ENCODE data around the gene EPB41L4A.
A peak's percentile ranks its signal among the peaks of the same experiment; 100 is the strongest.
"Not testable (repeated sequence)": the region's sequence is repeated elsewhere in the genome, so short reads cannot be mapped to it uniquely, and the experiment has no call there.

Gene EPB41L4A

DNA sequence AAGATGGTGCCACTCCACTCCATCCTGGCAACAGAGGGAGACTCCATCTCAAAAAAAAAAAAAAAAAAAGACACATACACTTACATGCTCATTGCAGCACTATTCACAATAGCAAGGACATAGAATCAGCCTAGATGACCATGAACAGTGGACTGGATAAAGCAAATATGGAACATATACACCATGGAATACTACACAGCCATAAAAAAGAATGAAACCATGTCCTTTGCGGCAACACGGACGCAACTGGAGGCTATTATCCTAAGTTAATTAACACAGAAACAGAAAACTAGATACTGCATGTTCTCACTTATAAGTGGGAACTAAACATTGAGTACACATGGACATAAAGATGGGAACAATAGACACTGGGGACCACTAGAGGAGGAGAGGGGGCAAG, 210.9 kb downstream of the EPB41L4A start:
- not testable (repeated sequence) for DNase-seq (ENCODE audit: low spot score)

- no peak for DNase-seq (ENCODE audit: low spot score)
Measured at GRCh38 chr5:112205846-112206245, 213.2 kb downstream of the EPB41L4A start.

- no peak for DNase-seq (ENCODE audit: low spot score)
Measured at GRCh38 chr5:112203229-112203628, 215.8 kb downstream of the EPB41L4A start.

DNA sequence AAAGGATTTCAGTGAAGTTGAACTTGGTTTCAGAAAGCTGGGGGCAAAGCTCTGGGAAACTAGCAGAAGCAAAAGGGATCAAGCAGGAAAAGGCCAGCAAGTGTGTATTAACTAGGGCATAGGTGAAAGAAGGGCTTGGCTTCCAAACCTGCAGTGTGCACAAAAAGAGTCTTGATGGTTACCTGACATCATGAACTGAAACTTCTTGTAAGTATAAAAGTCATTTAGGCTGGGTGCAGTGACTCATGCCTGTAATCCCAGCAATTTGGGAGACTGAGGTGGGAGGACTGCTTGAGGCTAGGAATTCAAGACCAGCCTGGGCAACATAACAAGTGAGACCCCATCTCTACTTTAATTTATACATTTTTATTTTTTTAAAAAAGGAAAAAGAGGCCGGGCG, 216.4 kb downstream of the EPB41L4A start:
- DNase-seq (ENCODE audit: low spot score) = no peak

GRCh38 chr5:112201141-112201540, 217.9 kb downstream of the EPB41L4A start:
- DNase-seq (ENCODE audit: low spot score) = peak; percentile 66

DNA sequence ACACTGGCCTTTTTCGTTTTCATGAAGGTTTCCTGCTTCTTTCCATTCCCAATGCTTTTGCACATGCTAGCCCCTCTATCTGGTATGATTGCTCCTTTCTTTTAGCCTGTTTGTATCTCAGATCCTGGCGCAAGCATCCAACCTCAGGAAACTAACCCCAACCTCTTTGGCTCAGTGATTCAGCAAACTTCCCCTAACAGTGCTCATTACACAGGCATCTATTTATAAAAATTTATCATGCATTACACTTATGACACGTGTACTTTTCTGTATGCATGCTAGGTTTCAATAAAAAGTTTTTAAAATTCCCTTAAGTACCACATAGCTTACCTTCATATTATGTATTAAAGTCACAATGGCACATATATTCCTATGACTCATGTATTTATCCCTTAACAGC, 218.9 kb downstream of the EPB41L4A start:
- DNase-seq (ENCODE audit: low spot score) = no peak

- no peak for DNase-seq (ENCODE audit: low spot score)
Measured at GRCh38 chr5:112196584-112196983, 222.5 kb downstream of the EPB41L4A start.

DNA sequence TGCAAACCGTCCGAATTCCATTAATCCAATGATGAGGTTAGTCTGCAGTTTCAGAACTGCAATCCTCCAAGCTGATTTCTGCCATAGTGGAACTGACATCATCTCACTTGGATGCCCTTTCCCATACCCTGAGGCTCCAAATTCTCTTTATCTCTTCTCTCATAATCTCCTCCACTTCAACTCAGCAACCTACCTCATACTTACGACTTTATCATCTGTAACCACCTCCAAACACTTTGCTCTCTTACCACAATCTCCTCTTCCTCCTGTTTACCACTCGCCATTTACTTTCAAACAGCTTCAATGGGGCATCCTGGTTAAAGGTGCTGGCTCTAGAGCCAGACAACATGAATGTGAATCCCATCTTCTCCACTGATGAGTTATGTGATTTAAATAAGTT, 223.2 kb downstream of the EPB41L4A start:
- DNase-seq (ENCODE audit: low spot score) = no peak

GRCh38 chr5:112192866-112193265, 226.2 kb downstream of the EPB41L4A start:
- DNase-seq (ENCODE audit: low spot score) = no peak

DNA sequence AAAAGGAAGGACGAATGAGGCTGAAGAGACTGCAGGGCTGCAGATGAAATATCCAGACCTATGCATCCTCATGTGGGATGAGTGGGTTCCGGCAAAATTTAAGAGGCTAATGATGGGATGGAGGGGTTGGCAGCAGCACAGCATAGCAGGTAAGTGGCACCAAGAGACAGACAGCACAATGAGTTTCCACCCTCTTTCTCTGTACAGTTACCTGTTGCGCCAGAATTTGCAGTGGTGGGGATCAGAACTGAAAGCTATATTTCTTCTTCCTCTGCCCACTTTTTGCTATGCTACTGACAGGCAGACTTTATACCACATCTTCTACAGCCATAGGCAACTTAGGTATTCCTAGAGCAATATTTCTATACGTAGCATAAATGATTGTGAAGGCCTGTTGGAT, 227.0 kb downstream of the EPB41L4A start:
- DNase-seq (ENCODE audit: low spot score) = no peak

DNA sequence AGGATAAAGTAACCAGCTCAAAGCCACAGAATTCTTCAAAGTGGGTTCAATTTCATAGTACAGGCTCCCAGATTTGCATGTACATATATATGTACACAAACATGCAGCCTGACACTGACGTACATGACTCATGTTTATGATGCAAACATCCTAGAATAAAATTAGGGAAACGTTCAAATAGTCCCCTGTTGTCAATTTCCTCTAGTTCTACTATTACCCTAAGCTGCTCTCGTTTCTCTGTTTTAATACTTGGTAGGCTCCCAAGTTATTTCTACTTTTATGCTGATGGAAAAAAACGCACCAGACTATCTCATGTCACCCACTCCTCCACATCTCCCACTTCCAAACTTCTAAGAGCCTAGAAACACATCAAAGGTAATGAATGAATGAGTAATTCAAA, 229.7 kb downstream of the EPB41L4A start:
- DNase-seq (ENCODE audit: low spot score) = no peak

- DNase-seq (ENCODE audit: low spot score) = peak; percentile 76
Measured at GRCh38 chr5:112186401-112186990, 232.6 kb downstream of the EPB41L4A start.

GRCh38 chr5:112183874-112184273, 235.2 kb downstream of the EPB41L4A start:
- DNase-seq (ENCODE audit: low spot score) = no peak

DNA sequence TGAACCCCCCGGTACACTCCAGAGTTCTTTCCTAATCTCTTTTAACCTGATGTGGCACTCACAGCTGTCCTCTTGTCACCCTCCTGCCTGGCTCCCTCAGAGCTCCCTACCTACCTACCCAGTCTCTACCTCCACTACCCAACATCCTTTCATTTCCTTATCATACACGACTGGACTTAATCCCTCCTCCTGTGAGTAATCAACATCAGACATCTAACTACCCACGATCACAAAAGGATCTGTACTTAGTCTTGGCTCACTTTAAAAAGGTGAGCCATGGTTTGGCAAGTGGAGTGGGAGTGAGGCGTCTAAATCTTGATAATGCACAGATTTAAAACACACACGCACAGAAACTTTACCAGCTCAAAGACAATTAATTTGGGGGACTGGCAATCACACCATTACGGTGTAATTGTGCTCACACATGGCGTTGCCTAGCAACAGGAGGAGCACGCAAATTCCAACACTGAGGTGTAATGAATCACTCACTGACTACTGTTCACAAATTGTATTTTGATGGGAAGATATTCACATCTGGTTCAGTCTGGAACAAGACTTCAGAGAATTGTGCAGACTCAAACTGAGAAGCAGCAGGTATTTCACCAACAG, 235.9 kb downstream of the EPB41L4A start:
- DNase-seq (ENCODE audit: low spot score) = no peak

- no peak for DNase-seq (ENCODE audit: low spot score)
Measured at GRCh38 chr5:112179290-112179689, 239.8 kb downstream of the EPB41L4A start.

GRCh38 chr5:112174959-112175594, 244.0 kb downstream of the EPB41L4A start:
- DNase-seq (ENCODE audit: low spot score) = peak; percentile 72

DNA sequence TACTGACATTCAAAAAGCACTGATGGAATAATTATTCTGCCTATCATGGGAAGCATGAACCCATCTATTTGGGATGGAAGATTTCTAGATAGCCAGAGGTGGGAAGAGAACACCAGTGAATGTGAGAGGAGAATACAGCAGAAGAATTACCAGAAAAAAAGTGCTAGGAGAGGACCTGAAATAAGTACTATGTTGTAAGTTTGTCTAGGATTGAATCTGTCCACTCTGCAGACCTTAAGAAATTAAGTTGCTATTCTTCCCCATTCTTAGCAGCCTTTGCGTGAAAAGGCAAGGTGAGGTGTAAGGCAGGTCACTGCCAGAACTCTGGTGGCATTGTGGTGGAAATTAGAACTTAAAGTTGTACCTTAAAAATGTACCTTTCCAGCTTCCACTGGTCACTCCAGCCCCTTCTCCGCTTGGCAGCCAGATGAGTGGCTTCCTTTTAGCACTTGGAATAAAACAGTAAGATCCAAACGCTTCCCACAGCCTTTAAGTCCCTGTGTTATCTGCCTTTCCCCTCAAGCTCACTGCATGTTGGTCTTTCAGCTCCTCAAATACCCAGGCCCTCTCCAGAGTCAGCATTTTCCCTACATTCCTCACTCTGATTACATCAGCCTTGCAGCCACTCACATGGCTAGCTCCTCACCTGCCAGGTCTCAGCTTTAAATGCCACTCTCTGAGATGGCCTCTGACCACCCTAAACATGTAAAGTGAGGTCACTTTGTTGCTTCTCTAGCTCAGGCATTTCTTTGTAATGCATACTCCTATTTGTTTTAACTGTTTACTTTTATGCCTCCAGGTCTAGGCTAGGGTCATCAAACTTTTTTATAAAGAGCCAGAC, 253.0 kb downstream of the EPB41L4A start:
- DNase-seq (ENCODE audit: low spot score) = no peak

GRCh38 chr5:112165399-112165798, 253.7 kb downstream of the EPB41L4A start:
- no peak for DNase-seq (ENCODE audit: low spot score)

DNA sequence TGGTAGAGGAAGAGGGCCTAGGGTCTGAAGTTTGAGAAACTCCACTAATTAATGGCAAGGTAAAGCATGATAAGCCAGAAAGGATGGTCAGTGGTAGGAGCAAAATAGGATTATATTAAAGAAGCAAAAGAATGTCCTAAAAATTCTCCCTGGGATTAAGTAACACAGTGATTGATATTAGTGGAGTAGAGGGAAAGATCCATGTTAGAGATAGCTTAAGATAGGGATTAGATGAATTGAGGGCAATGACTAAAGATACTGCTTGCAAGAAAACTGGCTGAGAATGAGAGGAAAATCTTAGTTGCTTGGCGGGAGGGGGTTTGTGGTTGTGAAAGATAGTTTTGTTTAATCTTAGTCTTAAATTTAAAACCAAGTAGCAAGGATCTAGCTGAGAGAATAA, 255.6 kb downstream of the EPB41L4A start:
- no peak for DNase-seq (ENCODE audit: low spot score)

DNA sequence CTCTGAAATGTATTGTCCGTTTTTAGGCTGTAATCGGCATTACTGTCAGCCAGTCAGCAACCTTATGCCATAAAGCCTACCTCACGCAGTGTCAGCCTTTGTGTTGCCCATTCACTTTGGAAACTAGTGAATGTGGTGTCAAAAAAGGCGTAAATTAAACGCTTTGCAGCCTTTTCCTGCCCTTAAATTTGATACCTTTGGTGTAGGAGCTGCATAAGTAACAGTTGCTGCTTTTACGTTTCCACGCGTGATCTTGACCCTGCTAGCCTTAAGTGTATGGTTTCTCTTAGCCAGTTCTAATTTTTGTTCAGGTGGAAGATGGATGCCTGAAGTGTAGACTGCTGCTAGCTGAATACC, 257.7 kb downstream of the EPB41L4A start:
- DNase-seq (ENCODE audit: low spot score) = no peak

- peak; percentile 86 for DNase-seq (ENCODE audit: low spot score)
Measured at GRCh38 chr5:112160652-112161391, 258.3 kb downstream of the EPB41L4A start.

- no peak for DNase-seq (ENCODE audit: low spot score)
Measured at GRCh38 chr5:112159435-112159834, 259.6 kb downstream of the EPB41L4A start.

Data from pons (tissue), 1 donor.